SK-N-SH treated with all-trans-retinoic acid at 6 μM for 48 hours (cell line): ENCODE results near the gene BROX.

Experiments used
- CSDC2 ChIP-seq: fragments of 250-450 bp; sonication (Bioruptor Pico); IDR thresholded peaks from 2 replicates; pipeline ENCODE4 v1.5.0; 2020; ENCODE audit warnings: mild to moderate bottlenecking, moderate library complexity
- ZFP30 ChIP-seq: fragments of 450-650 bp; formaldehyde crosslinking; IDR thresholded peaks from 2 replicates; pipeline ENCODE4 v1.5.0; 2022; ENCODE audit warnings: mild to moderate bottlenecking, moderate library complexity
- TF ChIP-seq, protein P1 (sequence below): fragments of 250-450 bp; sonication (Bioruptor Pico); IDR thresholded peaks from 2 replicates; pipeline ENCODE4 v1.5.1; 2020; ENCODE audit warnings: low read depth, mild to moderate bottlenecking, moderate library complexity

DNA sequence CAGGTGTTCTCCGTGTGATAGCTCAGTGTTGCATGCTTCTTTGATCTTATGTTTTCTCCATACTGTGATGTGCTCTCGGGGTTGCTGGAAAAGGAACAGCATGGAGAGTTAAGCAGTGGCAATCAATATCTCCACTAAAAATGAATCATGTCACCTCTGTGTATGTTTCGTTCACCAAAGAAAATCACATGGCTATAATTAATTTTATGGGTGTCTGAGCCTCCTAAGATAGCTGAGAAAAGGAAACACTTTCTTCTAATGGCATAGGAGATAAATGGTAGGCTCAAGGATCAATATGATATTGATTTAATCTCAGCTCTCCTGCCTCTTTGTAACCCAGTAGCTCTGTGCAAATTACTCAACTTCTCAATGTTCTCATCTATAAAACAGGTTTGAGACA, 38.9 kb downstream of the BROX start:
- TF ChIP-seq, protein P1, sequence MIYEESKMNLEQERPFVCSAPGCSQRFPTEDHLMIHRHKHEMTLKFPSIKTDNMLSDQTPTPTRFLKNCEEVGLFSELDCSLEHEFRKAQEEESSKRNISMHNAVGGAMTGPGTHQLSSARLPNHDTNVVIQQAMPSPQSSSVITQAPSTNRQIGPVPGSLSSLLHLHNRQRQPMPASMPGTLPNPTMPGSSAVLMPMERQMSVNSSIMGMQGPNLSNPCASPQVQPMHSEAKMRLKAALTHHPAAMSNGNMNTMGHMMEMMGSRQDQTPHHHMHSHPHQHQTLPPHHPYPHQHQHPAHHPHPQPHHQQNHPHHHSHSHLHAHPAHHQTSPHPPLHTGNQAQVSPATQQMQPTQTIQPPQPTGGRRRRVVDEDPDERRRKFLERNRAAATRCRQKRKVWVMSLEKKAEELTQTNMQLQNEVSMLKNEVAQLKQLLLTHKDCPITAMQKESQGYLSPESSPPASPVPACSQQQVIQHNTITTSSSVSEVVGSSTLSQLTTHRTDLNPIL (CRISPR knock-in tag), result no peak
- TF ChIP-seq CSDC2 (CRISPR knock-in tag) (no peak), ZFP30 (CRISPR knock-in tag) (no peak)
